Loucy (cell line): Measurements from ENCODE around the gene CASP8.
A peak's percentile ranks its signal among the peaks of the same experiment; 100 is the strongest.

Source experiments
- H2AFZ ChIP-seq: fragments of 200-600 bp; sonication (generic); 2 replicates; pipeline ENCODE4 v1.6.0; 2016; ENCODE audit warnings: antibody characterized with exemption, mild to moderate bottlenecking, low read length, moderate library complexity
- H3F3A ChIP-seq: fragments of 200-600 bp; 2 replicates; pipeline ENCODE4 v1.6.0; 2016; ENCODE audit warnings: antibody characterized with exemption, low read depth, mild to moderate bottlenecking
- H3K27me3 ChIP-seq: fragments of 200-600 bp; sonication (generic); 2 replicates; pipeline ENCODE4 v1.6.1; 2014; ENCODE audit warnings: low read length, mild to moderate bottlenecking; ENCODE audit not compliant: insufficient read depth, poor library complexity, severe bottlenecking
- H3K36me3 ChIP-seq: fragments of 200-600 bp; sonication (generic); 2 replicates; pipeline ENCODE4 v1.6.1; 2016; ENCODE audit warnings: low read length; ENCODE audit not compliant: insufficient read depth
- H3K4me1 ChIP-seq: fragments of 200-600 bp; sonication (generic); 2 replicates; pipeline ENCODE4 v1.5.1; 2014; ENCODE audit warnings: low read length, mild to moderate bottlenecking; ENCODE audit not compliant: insufficient read depth, poor library complexity, severe bottlenecking
- H3K4me2 ChIP-seq: fragments of 200-600 bp; sonication (generic); 2 replicates; pipeline ENCODE4 v1.6.0; 2014; ENCODE audit warnings: antibody characterized with exemption, low read length, low read depth, mild to moderate bottlenecking; ENCODE audit not compliant: poor library complexity, severe bottlenecking
- H3K4me3 ChIP-seq: fragments of 200-600 bp; sonication (generic); 2 replicates; pipeline ENCODE4 v1.5.1; 2014; ENCODE audit warnings: low read length, mild to moderate bottlenecking, mixed read lengths; ENCODE audit not compliant: poor library complexity, severe bottlenecking
- H3K79me2 ChIP-seq: fragments of 200-600 bp; sonication (generic); 2 replicates; pipeline ENCODE4 v1.6.1; 2014; ENCODE audit warnings: low read length; ENCODE audit not compliant: insufficient read depth
- H3K9ac ChIP-seq: fragments of 200-600 bp; sonication (generic); 2 replicates; pipeline ENCODE4 v1.6.0; 2014; ENCODE audit warnings: mild to moderate bottlenecking, low read depth, low read length, moderate library complexity; ENCODE audit not compliant: poor library complexity, severe bottlenecking
- H3K9me2 ChIP-seq: fragments of 200-600 bp; sonication (generic); replicated peaks from 2 replicates; pipeline ENCODE4 v1.6.1; 2016; ENCODE audit warnings: low read depth, low read length, mixed read lengths
- H3K9me3 ChIP-seq: fragments of 200-600 bp; sonication (generic); 2 replicates; pipeline ENCODE4 v1.6.1; 2014; ENCODE audit warnings: mild to moderate bottlenecking, antibody characterized with exemption, low read length, low read depth; ENCODE audit not compliant: insufficient read depth
- H4K20me1 ChIP-seq: fragments of 200-600 bp; sonication (generic); 2 replicates; pipeline ENCODE4 v1.6.0; 2014; ENCODE audit warnings: antibody characterized with exemption, low read length, mild to moderate bottlenecking; ENCODE audit not compliant: insufficient read depth, poor library complexity, severe bottlenecking
- CTCF ChIP-seq: fragments of 200-600 bp; sonication (generic); conservative IDR thresholded peaks from 2 replicates; pipeline ENCODE4 v1.5.1; 2014; ENCODE audit warnings: mild to moderate bottlenecking, antibody characterized with exemption, low read length
- EZH2phosphoT487 ChIP-seq: fragments of 200-600 bp; IDR thresholded peaks from 2 replicates; pipeline ENCODE4 v1.6.1; 2018; ENCODE audit warnings: antibody characterized with exemption, mild to moderate bottlenecking, moderate library complexity, borderline replicate concordance

CASP8 gene

DNA sequence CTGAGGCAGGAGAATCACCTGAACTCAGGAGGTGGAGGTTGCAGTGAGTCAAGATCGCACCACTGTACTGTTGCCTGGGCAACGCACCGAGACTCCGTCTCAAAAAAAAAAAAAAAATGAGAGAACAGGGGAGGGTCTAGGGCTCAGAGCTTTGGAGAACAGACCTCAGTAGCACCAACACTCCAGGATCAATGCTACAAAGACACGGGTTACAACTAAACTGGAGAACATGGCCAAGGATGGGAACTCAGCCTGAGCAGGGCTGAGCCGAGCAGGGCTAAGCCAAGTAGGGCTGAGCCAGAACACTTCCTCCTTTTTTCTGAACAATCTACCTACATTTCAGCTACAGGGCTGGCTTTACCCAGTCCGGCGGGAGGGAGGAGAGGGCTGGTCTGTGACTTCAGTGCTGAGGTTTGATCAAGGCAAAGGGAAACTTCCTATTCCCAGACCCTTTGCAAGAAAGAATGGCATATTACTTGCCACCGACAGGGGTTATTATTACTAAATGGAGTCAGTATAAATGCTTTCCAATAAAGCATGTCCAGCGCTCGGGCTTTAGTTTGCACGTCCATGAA lies 2.9 kb upstream of the CASP8 start:
- Histone ChIP-seq H3K27me3 (no peaks in the 10 kb centered on the region), H3K9me3 (no peaks in the 10 kb centered on the region), H4K20me1 (peaks cover 11% of the 10 kb centered on the region), H3K4me2 (peak overlapping the region; percentile 76), H3K4me1 (peaks cover 60% of the 10 kb centered on the region), H3K9ac (peak overlapping the region; percentile 80), H3F3A (peaks cover 21% of the 10 kb centered on the region), H3K36me3 (no peaks in the 10 kb centered on the region), H3K79me2 (peaks cover 68% of the 10 kb centered on the region), H2AFZ (peak overlapping the region; percentile 7; the same call in 1 of the 2 replicates), H3K4me3 (peak overlapping the region; percentile 80), H3K9me2 (no peaks in the 10 kb centered on the region)
- TF ChIP-seq CTCF (no peak), EZH2phosphoT487 (no peak)

DNA sequence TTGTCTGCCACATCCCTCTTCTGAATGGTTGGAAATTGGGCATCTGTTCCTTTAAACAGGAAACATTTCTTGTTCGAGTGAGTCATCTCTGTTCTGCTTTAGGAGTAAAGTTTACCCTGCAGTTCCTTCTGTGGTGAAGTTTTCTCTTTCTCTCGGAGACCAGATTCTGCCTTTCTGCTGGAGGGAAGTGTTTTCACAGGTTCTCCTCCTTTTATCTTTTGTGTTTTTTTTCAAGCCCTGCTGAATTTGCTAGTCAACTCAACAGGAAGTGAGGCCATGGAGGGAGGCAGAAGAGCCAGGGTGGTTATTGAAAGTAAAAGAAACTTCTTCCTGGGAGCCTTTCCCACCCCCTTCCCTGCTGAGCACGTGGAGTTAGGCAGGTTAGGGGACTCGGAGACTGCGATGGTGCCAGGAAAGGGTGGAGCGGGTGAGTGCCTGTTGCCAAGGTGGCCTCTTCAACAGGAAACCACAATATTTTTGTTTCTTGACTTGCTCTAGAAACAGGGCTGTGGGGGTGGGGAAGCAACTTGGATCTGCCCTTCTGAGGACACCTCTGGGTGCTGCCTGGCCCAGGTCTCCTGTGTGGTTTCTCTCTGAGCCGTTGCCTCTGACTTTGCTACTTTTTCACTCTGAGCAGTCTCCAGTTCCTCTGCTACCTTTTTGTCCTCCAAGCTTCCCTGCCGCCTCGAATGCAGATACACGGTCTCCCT lies 2.2 kb upstream of the CASP8 start:
- Histone ChIP-seq H2AFZ (peak overlapping the region; percentile 50; the same call in 1 of the 2 replicates), H3K79me2 (peaks cover 69% of the 10 kb centered on the region), H3K36me3 (no peaks in the 10 kb centered on the region), H3K27me3 (no peaks in the 10 kb centered on the region), H3K9me2 (no peaks in the 10 kb centered on the region), H4K20me1 (peaks cover 17% of the 10 kb centered on the region), H3K4me1 (peaks cover 61% of the 10 kb centered on the region), H3K4me3 (peak overlapping the region; percentile 80), H3K4me2 (peak overlapping the region; percentile 76), H3K9me3 (no peaks in the 10 kb centered on the region), H3K9ac (peak overlapping the region; percentile 80), H3F3A (peaks cover 21% of the 10 kb centered on the region)
- TF ChIP-seq CTCF: no peak
- TF ChIP-seq EZH2phosphoT487: no peak

GRCh38 chr2:201258666-201259615 lies 1.4 kb upstream of the CASP8 start:
- Histone ChIP-seq H3F3A (peaks cover 21% of the 10 kb centered on the region), H3K9ac (peak overlapping the region; percentile 80), H3K27me3 (no peaks in the 10 kb centered on the region), H3K9me3 (no peaks in the 10 kb centered on the region), H3K4me2 (peak overlapping the region; percentile 76), H3K9me2 (no peaks in the 10 kb centered on the region), H3K36me3 (no peaks in the 10 kb centered on the region), H3K79me2 (peaks cover 70% of the 10 kb centered on the region), H3K4me3 (peak overlapping the region; percentile 80), H4K20me1 (peaks cover 26% of the 10 kb centered on the region), H2AFZ (peak overlapping the region; percentile 50; the same call in 1 of the 2 replicates), H3K4me1 (peaks cover 69% of the 10 kb centered on the region)
- peak; percentile 35 for TF ChIP-seq CTCF
- TF ChIP-seq EZH2phosphoT487: no peak
